Activated T-helper 9 cell treated with anti-CD3 and anti-CD28 coated beads, Interleukin-2, amount 50 U/mL, for 16 hours (primary cell): Measurements from ENCODE around the gene NSF.
"Not testable (repeated sequence)": the region's sequence is repeated elsewhere in the genome, so short reads cannot be mapped to it uniquely, and the experiment has no call there.

ENCODE experiments used
- DNase-seq: peaks from one replicate; pipeline ENCODE4 v3.0.0-alpha.2; 2020; ENCODE audit warnings: low read depth

The NSF gene

GRCh38 chr17:46628753-46629436, 38.4 kb downstream of the NSF start:
- DNase-seq, result not testable (repeated sequence)

GRCh38 chr17:46632146-46632545, 41.7 kb downstream of the NSF start:
- not testable (repeated sequence) for DNase-seq

GRCh38 chr17:46634844-46635243, 44.4 kb downstream of the NSF start:
- not testable (repeated sequence) for DNase-seq

- not testable (repeated sequence) for DNase-seq
Observed at GRCh38 chr17:46641861-46642656, 51.6 kb downstream of the NSF start.

GRCh38 chr17:46647251-46647650, 56.8 kb downstream of the NSF start:
- DNase-seq, result not testable (repeated sequence)

GRCh38 chr17:46647688-46648278, 57.3 kb downstream of the NSF start:
- DNase-seq, result not testable (repeated sequence)

- not testable (repeated sequence) for DNase-seq
Observed at GRCh38 chr17:46649246-46649645, 58.8 kb downstream of the NSF start.

- DNase-seq, result not testable (repeated sequence)
Observed at GRCh38 chr17:46652024-46652643, 61.7 kb downstream of the NSF start.

GRCh38 chr17:46658235-46658634, 67.8 kb downstream of the NSF start:
- DNase-seq, result not testable (repeated sequence)

GRCh38 chr17:46659702-46660101, 69.2 kb downstream of the NSF start:
- not testable (repeated sequence) for DNase-seq

GRCh38 chr17:46663123-46663522, 72.7 kb downstream of the NSF start:
- not testable (repeated sequence) for DNase-seq

GRCh38 chr17:46663552-46663951, 73.1 kb downstream of the NSF start:
- not testable (repeated sequence) for DNase-seq

- DNase-seq, result not testable (repeated sequence)
Observed at GRCh38 chr17:46665969-46666368, 75.5 kb downstream of the NSF start.

GRCh38 chr17:46670789-46671188, 80.3 kb downstream of the NSF start:
- not testable (repeated sequence) for DNase-seq

GRCh38 chr17:46672777-46673176, 82.3 kb downstream of the NSF start:
- not testable (repeated sequence) for DNase-seq

- not testable (repeated sequence) for DNase-seq
Observed at GRCh38 chr17:46677819-46678218, 87.3 kb downstream of the NSF start.

- not testable (repeated sequence) for DNase-seq
Observed at GRCh38 chr17:46683653-46684052, 93.2 kb downstream of the NSF start.

GRCh38 chr17:46685284-46685683, 94.8 kb downstream of the NSF start:
- DNase-seq, result not testable (repeated sequence)

- not testable (repeated sequence) for DNase-seq
Observed at GRCh38 chr17:46692196-46692595, 101.7 kb downstream of the NSF start.

GRCh38 chr17:46693283-46693682, 102.8 kb downstream of the NSF start:
- not testable (repeated sequence) for DNase-seq

- DNase-seq, result not testable (repeated sequence)
Observed at GRCh38 chr17:46696522-46696921, 106.1 kb downstream of the NSF start.

- not testable (repeated sequence) for DNase-seq
Observed at GRCh38 chr17:46699014-46699413, 108.5 kb downstream of the NSF start.
